Heart left ventricle (tissue), 13 donors: Measurements from ENCODE around the gene LITAF.

ENCODE experiments used
- POLR2A ChIP-seq, 2 donors: fragments of 450-650 bp; IDR thresholded peaks; one replicate each; pipeline ENCODE4 v1.6.1; 2017; ENCODE audit warnings: antibody characterized with exemption in 2 of 2, mild to moderate bottlenecking in 2 of 2, moderate library complexity in 2 of 2
- TF ChIP-seq, protein P1 (sequence below), 12 donors: fragments of 200-600 bp; sonication (generic) in 4 of 12; IDR thresholded peaks; one replicate each; pipeline versions ENCODE4 v1.5.0 to v1.8.0; 2018 to 2022; ENCODE audit warnings: antibody characterized with exemption in 12 of 12, mild to moderate bottlenecking in 5 of 12
- donor health status: ischemic (EF 13 %, LVEDD 7.1; RV severe dilation, severe dysfunction).
- donor health status: DM: no; HTN: yes; CAD: no.
- donor health status: DM: no; HTN: no; CAD: no.
- donor health status: ischemic (EF 25% LVEDD 6.9; RV normal size, moderate dysfunction).
- donor health status: ischemic (EF 25% LVEDD 5.7; RV mildly dilated, moderate dysfunction).
- donor health status: ischemic (EF 35%, LVEDD 5.7; RV mildly dilated, moderate dysfunction).
- donor health status: nonischemic (EF 11% LVEDD 7.7; RV severe dilation, severe dysfunction).
- donor health status: DM: yes; HTN: yes; CAD: no.
- donor health status: PGD.
- donor health status: ischemic (EF 29% LVEDD 5.4; RV normal size, mild dysfunction).
- donor health status: nonischemic (EF 23%, LVEDD 6.1; RV moderate dilation, normal function).

DNA sequence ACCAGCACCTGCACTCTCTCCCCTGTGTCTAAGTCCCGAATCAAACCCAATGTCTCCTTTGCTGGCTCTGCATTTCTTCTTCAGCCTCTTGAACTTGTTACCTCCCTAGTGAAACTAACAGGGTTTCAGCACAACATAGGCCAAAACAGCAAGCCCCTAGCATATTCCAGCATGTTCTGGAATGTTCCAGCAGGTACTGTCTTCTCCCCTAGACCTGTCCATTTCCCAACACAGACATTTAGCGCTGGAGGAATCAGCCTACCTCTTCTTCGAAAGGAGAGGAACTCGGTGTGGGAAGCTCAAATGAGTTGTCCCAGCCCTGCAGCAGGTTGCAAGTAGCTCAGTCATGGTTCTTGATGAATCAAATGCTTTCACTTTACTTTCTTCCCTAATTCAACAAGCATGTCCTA lies 47.1 kb downstream of the LITAF start:
- TF ChIP-seq, protein P1, sequence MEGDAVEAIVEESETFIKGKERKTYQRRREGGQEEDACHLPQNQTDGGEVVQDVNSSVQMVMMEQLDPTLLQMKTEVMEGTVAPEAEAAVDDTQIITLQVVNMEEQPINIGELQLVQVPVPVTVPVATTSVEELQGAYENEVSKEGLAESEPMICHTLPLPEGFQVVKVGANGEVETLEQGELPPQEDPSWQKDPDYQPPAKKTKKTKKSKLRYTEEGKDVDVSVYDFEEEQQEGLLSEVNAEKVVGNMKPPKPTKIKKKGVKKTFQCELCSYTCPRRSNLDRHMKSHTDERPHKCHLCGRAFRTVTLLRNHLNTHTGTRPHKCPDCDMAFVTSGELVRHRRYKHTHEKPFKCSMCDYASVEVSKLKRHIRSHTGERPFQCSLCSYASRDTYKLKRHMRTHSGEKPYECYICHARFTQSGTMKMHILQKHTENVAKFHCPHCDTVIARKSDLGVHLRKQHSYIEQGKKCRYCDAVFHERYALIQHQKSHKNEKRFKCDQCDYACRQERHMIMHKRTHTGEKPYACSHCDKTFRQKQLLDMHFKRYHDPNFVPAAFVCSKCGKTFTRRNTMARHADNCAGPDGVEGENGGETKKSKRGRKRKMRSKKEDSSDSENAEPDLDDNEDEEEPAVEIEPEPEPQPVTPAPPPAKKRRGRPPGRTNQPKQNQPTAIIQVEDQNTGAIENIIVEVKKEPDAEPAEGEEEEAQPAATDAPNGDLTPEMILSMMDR (IDR thresholded peaks at IDR 0.05) = no peak
- TF ChIP-seq POLR2A (IDR thresholded peaks at IDR 0.05) = no peak
